Left lung (tissue), 10 donors: ENCODE data around the gene DDAH1. TPM values are rescaled to one million over a fixed set of nuclear protein-coding genes. Genes with fewer than 3 reads are reported as not detected.

Source experiments
- ATAC-seq: fragments of 200-7000 bp; cut with Tn5 transposase; one replicate; pipeline ENCODE4 v1.9.1; 2020; ENCODE audit warnings: moderate library complexity
- DNase-seq, 4 donors: peaks; one replicate each; pipeline ENCODE4 v3.0.0-alpha.2; 2013 to 2020
- H3K27ac ChIP-seq, 2 donors: fragments of 200-600 bp; sonication (generic) in 1 of 2; one replicate each; pipeline versions ENCODE4 v1.5.0 to v1.8.0; 2020 to 2021
- H3K27me3 ChIP-seq, 2 donors: fragments of 200-600 bp; sonication (generic) in 1 of 2; one replicate each; pipeline versions ENCODE4 v1.5.0 to v1.8.0; 2020 to 2021
- H3K36me3 ChIP-seq, 2 donors: fragments of 200-600 bp; sonication (generic) in 1 of 2; one replicate each; pipeline versions ENCODE4 v1.5.0 to v1.8.0; 2020 to 2021
- H3K4me1 ChIP-seq, 2 donors: fragments of 200-600 bp; one replicate each; pipeline ENCODE4 v1.8.0; 2021
- H3K4me3 ChIP-seq, 2 donors: fragments of 200-600 bp; sonication (generic) in 1 of 2; one replicate each; pipeline versions ENCODE4 v1.5.0 to v1.8.0; 2020 to 2021; ENCODE audit warnings: mild to moderate bottlenecking in 1 of 2
- H3K9me3 ChIP-seq, 2 donors: fragments of 200-600 bp; sonication (generic) in 1 of 2; one replicate each; pipeline versions ENCODE4 v1.5.0 to v1.8.0; 2020 to 2021
- CTCF ChIP-seq, 2 donors: fragments of 200-600 bp; sonication (generic) in 1 of 2; IDR thresholded peaks; one replicate each; pipeline versions ENCODE4 v1.5.0 to v1.8.0; 2021; ENCODE audit warnings: antibody characterized with exemption in 2 of 2
- intact Hi-C, 2 donors: fragments of 100-400 bp; cut with DNase I; formaldehyde crosslinking; loops; one replicate each; pipeline versions ENCODE4 v1.11.2 to v1.14.2; 2022
- polyA plus RNA-seq, 6 donors: library from polyadenylated mRNA; unstranded; fragments of 120-200 nt; gene quantifications; one replicate each; pipeline ENCODE4 v1.2.1, GENCODE V29; 2013; ENCODE audit not compliant: insufficient read length in 6 of 6
- total RNA-seq, 2 donors: library from RNA; stranded (reverse); fragmentation: NEBNext Ultra II Directional; extraction: Animal tissue kit (Norgen Biotek cat#: 25700); gene quantifications; one replicate each; pipeline ENCODE4 v1.2.1, GENCODE V29; 2021
- donor health status: DM: no; HTN: yes; CAD: no.
- donor health status: DM: no; HTN: no; CAD: no.

Gene DDAH1
- total and polyA plus RNA-seq, 8 donors, result 71.5 to 121 (median 89.8) TPM

GRCh38 chr1:85290826-85291225 is 174.1 kb downstream of the DDAH1 start:
- DNase-seq, result no peak
- intact Hi-C loops, result no loop called here
- H3K4me1 ChIP-seq, result no peaks in the 10 kb centered on the region
- no peak overlapping the region for H3K27ac ChIP-seq
- H3K9me3 ChIP-seq, result no peaks in the 10 kb centered on the region
- no peaks in the 10 kb centered on the region for H3K27me3 ChIP-seq
- TF ChIP-seq CTCF (IDR thresholded peaks at IDR 0.05), result no peak
- no peak overlapping the region for H3K4me3 ChIP-seq
- no peaks in the 10 kb centered on the region for H3K36me3 ChIP-seq
- no peak for ATAC-seq

- no peaks in the 10 kb centered on the region for H3K4me1 ChIP-seq
- no peaks in the 10 kb centered on the region for H3K27me3 ChIP-seq
- intact Hi-C loops, result no loop called here
- no peak for ATAC-seq
- no peaks in the 10 kb centered on the region for H3K36me3 ChIP-seq
- no peak overlapping the region for H3K27ac ChIP-seq
- DNase-seq, result no peak
- no peak overlapping the region for H3K4me3 ChIP-seq
- no peak for TF ChIP-seq CTCF (IDR thresholded peaks at IDR 0.05)
- H3K9me3 ChIP-seq, result no peaks in the 10 kb centered on the region
Observed at GRCh38 chr1:85289848-85290335, 175.1 kb downstream of the DDAH1 start.

GRCh38 chr1:85289207-85289847 is 175.6 kb downstream of the DDAH1 start:
- Histone ChIP-seq H3K36me3 (no peaks in the 10 kb centered on the region), H3K4me3 (no peak overlapping the region), H3K27ac (no peak overlapping the region), H3K4me1 (no peaks in the 10 kb centered on the region), H3K27me3 (no peaks in the 10 kb centered on the region), H3K9me3 (no peaks in the 10 kb centered on the region)
- TF ChIP-seq CTCF (IDR thresholded peaks at IDR 0.05), result no peak
- ATAC-seq (peak; percentile 73), DNase-seq (no peak)
- intact Hi-C loops, result no loop called here

- TF ChIP-seq CTCF (IDR thresholded peaks at IDR 0.05), result no peak
- Histone ChIP-seq H3K27me3 (no peaks in the 10 kb centered on the region), H3K9me3 (no peaks in the 10 kb centered on the region), H3K27ac (no peak overlapping the region), H3K36me3 (no peaks in the 10 kb centered on the region), H3K4me1 (peaks cover 0 to 3% of the 10 kb centered on the region in 2 donors), H3K4me3 (no peak overlapping the region)
- intact Hi-C loops, result no loop called here
- DNase-seq (no peak), ATAC-seq (no peak)
Observed at GRCh38 chr1:85284202-85284601, 180.8 kb downstream of the DDAH1 start.

- peak; percentile 59 for ATAC-seq
- no peak overlapping the region for H3K4me3 ChIP-seq
- peak in 2 of 4 donors; percentile 38 to 68 for DNase-seq
- no peaks in the 10 kb centered on the region for H3K9me3 ChIP-seq
- H3K4me1 ChIP-seq, result peaks cover 0 to 9% of the 10 kb centered on the region in 2 donors
- no peaks in the 10 kb centered on the region for H3K27me3 ChIP-seq
- TF ChIP-seq CTCF (IDR thresholded peaks at IDR 0.05), result no peak
- intact Hi-C loops, result no loop called here
- no peak overlapping the region for H3K27ac ChIP-seq
- H3K36me3 ChIP-seq, result no peaks in the 10 kb centered on the region
Observed at GRCh38 chr1:85283475-85284199, 181.3 kb downstream of the DDAH1 start.
